GM18508 (cell line): ENCODE results near the gene PROSER1.
"Not testable (repeated sequence)": the region's sequence is repeated elsewhere in the genome, so short reads cannot be mapped to it uniquely, and the experiment has no call there.

Experiments used
- ATAC-seq: cut with Tn5 transposase; IDR thresholded peaks from one replicate; pipeline ENCODE4 v1.9.1; 2021; ENCODE audit warnings: moderate number of reproducible peaks; ENCODE audit not compliant: insufficient read depth, unreplicated experiment

PROSER1 gene

GRCh38 chr13:39037880-39038568 is at the start of gene PROSER1, which contains the start of gene NHLRC3:
PROSER1 (minus strand) TSS chr13:39038089; CDS start chr13:39037242, 847 bp downstream.
NHLRC3 (plus strand) TSS chr13:39038456; CDS start chr13:39038640, 184 bp downstream.
- peak; percentile 49 for ATAC-seq

DNA sequence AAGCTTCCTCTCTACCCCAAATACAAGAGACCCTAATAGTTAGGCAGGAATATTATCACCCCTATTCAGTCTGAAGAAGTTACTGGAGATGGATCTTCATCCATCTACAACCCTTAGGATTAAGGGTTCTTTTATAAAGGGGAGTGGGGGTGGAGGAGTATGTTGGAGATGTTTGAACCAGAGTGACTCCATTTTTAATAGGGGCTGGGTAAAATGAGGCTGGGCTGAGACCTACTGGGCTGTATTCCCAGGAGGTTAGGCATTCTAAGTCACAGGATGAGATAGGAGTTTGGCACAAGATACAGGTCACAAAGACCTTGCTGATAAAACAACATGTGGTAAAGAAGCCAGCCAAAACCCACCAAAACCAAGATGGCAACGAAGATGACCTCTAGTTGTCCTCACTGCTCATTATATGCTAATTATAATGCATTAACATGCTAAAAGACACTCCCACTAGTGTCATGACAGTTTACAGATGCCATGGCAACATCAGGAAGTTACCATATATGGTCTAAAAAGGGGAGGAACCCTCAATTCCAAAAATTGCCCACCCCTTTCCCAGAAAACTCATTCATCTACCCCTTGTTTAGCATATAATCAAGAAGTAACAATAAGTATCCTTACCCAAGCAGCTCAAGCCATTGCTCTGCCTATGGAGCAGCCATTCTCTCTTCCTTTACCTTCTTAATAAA is 48.5 kb upstream of the PROSER1 start:
- not testable (repeated sequence) for ATAC-seq

GRCh38 chr13:39073983-39074382 is 36.1 kb upstream of the PROSER1 start:
- ATAC-seq, result no peak

DNA sequence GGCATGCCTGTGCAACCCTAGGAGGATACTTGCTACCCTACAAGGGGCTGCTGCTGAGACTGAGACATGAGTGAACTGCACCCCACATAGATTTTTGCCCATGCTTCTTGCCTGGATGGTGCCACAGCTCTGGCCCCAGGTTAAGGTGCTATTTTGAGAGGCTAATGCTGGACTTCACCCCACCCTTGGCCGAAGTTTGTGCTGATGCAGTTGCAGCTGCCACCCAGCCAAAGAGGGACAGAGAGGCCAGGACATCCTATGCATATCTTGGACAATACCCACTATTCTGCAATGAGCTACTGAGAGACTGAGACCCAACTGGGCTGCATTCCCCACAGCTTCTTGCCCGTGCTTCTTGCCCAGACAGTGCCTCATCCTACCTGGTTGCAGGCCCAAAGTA is 35.0 kb upstream of the PROSER1 start:
- ATAC-seq, result no peak

DNA sequence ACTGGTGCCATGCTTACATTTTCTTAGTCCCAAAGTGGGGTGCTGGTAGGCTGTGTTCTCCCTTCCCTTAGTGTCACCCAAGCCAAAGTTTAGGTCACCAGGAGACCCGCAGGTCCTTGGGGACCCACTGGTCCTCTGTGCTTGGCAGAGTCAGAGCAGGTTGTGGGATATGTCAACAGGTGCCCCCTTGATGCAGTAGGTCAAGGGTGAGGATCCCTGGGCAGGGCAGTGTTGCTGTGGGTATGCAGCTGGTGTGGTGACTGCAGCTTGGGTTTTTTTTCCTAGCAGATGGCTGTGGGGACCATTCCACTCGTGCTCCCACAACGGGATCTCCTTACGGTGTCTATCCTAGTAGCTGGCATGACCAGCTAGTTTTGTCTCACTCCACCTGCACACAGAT is 24.1 kb upstream of the PROSER1 start:
- no peak for ATAC-seq

DNA sequence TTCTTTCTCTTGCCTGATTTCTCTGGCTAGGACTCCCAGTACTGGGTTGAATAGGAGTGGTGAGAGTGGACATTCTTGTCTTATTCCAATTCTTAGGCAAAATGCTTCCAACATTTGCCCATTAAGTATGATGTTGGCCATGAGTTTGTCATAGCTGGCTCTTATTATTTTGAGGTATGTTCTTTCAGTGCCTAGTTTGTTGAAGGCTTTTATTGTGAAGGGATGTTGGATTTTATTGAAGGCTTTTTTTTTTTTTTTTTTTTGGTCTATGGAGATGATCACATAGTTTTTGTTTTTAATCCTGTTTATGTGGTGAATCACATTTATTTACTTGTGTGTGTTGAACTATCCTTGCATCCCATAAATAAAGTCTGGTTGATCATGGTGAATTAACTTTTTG is 20.2 kb upstream of the PROSER1 start:
- ATAC-seq, result no peak

- ATAC-seq, result no peak
Observed at GRCh38 chr13:39056018-39056417, 18.1 kb upstream of the PROSER1 start.

GRCh38 chr13:39054112-39054511 is 16.2 kb upstream of the PROSER1 start:
- no peak for ATAC-seq

DNA sequence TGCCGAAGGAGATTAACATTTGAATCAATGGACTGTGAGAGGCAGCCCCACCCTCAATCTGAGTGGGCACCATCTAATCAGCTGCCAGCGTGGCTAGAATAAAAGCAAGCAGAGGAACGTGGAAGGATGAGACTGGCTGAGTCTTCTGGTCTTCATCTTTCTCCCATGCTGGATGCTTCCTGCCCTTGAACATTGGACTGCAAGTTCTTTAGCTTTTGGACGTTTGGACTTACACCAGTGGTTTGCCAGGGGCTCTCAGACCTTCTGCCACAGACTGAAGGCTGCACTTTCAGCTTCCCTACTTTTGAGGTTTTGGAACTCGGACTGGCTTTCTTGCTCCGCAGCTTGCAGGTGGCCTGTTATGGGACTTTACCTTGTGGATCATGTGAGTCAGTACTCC is 15.1 kb upstream of the PROSER1 start:
- ATAC-seq, result no peak

- no peak for ATAC-seq
Observed at GRCh38 chr13:39051157-39051556, 13.3 kb upstream of the PROSER1 start.

- ATAC-seq, result no peak
Observed at GRCh38 chr13:39049274-39049673, 11.4 kb upstream of the PROSER1 start.

DNA sequence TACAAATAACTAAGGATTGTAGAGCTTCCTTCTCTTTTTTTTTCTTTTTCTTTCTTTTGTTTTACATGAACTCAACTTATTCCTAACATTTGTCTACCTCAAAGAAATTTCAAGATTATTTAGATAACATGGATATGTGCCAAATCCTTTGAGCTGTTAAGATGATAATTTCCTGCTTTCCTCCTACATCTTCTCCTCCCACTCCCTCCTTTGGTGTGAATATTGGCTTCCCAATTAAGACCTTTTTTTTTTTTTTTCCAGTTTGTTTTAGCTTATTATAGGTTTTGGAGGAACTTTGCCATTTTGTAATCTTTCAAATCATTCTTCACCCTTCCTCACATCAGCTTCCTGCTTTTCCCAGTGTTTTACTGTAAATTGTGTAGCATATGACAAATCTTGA is 10.9 kb upstream of the PROSER1 start:
- no peak for ATAC-seq

DNA sequence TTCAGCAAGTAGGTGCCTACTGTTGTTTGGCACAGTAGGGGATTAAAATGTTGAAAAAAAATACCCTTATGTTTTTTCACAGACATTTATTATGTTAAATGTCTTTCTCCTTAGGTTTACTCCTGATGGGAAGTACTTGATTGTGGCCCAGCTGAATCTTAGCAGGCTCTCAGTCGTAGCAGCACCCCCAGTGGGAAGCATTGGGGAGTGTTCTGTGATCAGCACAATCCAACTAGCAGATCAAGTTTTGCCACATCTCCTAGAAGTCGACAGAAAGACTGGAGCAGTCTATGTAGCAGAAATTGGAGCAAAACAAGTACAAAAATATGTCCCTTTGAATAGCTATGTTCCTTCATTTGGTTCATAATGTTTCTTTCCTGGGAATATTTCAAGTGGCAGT is 9.7 kb upstream of the PROSER1 start:
- ATAC-seq, result no peak

- ATAC-seq, result no peak
Observed at GRCh38 chr13:39044536-39044935, 6.6 kb upstream of the PROSER1 start.

- ATAC-seq, result no peak
Observed at GRCh38 chr13:39040206-39040605, 2.3 kb upstream of the PROSER1 start.

- no peak for ATAC-seq
Observed at GRCh38 chr13:39039041-39039440, 1.2 kb upstream of the PROSER1 start.

- peak; percentile 13 for ATAC-seq
Observed at GRCh38 chr13:39038569-39039030, 711 bp upstream of the PROSER1 start.

DNA sequence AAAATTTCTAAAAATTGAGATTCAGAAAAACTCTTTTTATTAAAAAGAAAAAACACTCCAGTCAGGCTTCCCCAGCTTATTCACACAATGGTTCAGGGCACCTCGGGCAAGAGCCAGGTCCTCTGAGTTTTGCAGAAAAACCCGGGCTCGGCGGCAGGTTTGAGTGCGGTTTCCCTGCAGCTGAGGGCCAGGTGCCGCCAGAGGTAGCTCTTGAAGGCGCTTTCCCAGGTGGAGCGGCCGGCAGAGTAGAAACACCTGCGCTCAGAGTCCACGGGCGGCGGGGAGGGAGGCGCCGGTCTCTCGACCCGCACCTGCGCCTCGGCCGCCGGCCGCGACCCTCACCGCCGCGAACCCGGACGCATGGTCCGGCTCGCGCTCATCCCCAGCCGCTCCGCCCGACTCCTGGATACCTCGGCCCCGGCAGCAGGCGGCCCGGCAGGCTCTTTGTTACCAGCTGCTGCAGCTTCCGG is 444 bp downstream of the PROSER1 start:
- ATAC-seq, result peak; percentile 4

- no peak for ATAC-seq
Observed at GRCh38 chr13:39036212-39036611, 1.7 kb downstream of the PROSER1 start.

- ATAC-seq, result no peak
Observed at GRCh38 chr13:39035799-39036198, 2.1 kb downstream of the PROSER1 start.

GRCh38 chr13:39035204-39035603 is 2.7 kb downstream of the PROSER1 start:
- ATAC-seq, result no peak

DNA sequence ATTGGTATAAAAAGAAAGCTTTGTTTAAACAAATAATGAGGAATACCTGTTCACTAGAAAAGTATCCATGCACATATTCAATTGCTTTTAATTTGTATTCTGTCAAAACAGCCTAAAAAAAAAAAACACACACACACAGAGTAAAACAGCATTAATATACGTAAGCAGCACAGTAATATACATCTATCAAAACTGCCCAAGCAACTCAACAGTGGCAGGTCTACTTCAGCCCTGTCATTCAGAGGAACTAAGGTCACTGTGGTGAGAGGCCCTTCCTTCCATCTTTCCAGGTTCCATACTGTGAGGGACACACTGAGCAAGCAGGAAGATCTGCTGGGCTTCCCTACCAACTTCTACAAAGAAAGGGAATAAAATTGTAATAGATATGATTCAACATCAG is 3.8 kb downstream of the PROSER1 start:
- no peak for ATAC-seq
